Measurements from ENCODE around the gene CBX4. TPM values are rescaled to one million over a fixed set of nuclear protein-coding genes. Genes with fewer than 3 reads are reported as not detected.

Gene CBX4
- total and polyA plus RNA-seq, 9 donors: 6.6 to 14.5 (median 9.6) TPM

- DNase-seq: no peak
- WGBS (ENCODE audit: insufficient coverage): 81% methylated on average over 4 of the region's 9 CpGs
- no peaks in the 10 kb centered on the region for H3K4me1 ChIP-seq (ENCODE audit: control insufficient read depth, insufficient read depth, low read length)
- H3K9me3 ChIP-seq (replicated peaks; ENCODE audit: control insufficient read depth, low read depth, low read length): no peaks in the 10 kb centered on the region
- H3K27ac ChIP-seq (ENCODE audit: low read length): no peak overlapping the region
- no peaks in the 10 kb centered on the region for H3K36me3 ChIP-seq (ENCODE audit: control insufficient read depth, insufficient read depth, low read length)
- H3K4me3 ChIP-seq (ENCODE audit: low read length): no peak overlapping the region
- H3K27me3 ChIP-seq (ENCODE audit: control insufficient read depth, insufficient read depth, low read length): peaks cover 8% of the 10 kb centered on the region
These were observed 34.3 kb upstream of the CBX4 start for GRCh38 chr17:79873583-79873982.

DNA sequence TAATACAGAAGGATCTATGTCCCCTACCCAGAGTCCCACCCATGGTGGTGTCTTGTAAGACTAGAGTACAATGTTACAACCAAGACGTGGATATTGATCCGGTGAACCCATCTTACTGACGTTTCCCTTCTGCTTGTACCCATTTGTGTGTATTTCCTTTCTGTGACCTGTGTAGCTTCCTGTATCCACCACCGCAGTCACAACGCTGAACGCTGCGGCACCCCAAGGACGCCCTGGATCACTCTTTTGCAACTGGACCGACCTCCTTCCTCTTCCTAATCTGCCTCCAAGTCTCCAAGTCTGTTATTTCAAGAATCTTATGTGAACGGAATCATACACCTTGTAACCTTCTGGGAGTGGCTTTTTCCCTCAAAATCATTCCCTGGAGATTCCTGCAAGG, 33.5 kb upstream of the CBX4 start:
- H3K9me3 ChIP-seq (replicated peaks; ENCODE audit: control insufficient read depth, low read depth, low read length): no peaks in the 10 kb centered on the region
- H3K4me1 ChIP-seq (ENCODE audit: control insufficient read depth, insufficient read depth, low read length): no peaks in the 10 kb centered on the region
- 75% methylated on average over 10 of the region's 10 CpGs for WGBS (ENCODE audit: insufficient coverage)
- DNase-seq: no peak
- H3K27ac ChIP-seq (ENCODE audit: low read length): no peak overlapping the region
- no peak overlapping the region for H3K4me3 ChIP-seq (ENCODE audit: low read length)
- peaks cover 8% of the 10 kb centered on the region for H3K27me3 ChIP-seq (ENCODE audit: control insufficient read depth, insufficient read depth, low read length)
- no peaks in the 10 kb centered on the region for H3K36me3 ChIP-seq (ENCODE audit: control insufficient read depth, insufficient read depth, low read length)

DNA sequence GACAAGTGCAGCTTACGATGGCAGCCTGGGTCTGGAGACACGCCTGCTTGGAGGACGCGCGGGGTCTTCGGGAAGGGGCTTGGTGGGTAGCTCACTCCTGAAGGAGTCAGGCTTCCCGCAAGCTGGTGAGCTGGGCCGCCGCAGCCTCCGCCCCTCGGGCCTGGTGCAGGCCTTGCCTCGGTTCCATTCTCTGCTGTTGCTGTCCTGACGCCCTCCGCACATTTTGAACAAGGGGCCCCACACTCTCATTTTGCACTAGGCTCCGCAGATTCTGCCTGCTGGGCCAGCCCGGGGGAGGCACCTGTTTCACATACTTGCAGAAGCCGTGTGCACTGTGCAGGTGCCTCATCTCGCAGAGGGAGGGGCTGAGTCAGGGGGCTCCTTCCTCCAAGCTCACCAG, 31.9 kb upstream of the CBX4 start:
- Histone ChIP-seq H3K27ac (ENCODE audit: low read length) (no peak overlapping the region), H3K9me3 (replicated peaks; ENCODE audit: control insufficient read depth, low read depth, low read length) (no peaks in the 10 kb centered on the region), H3K4me1 (ENCODE audit: control insufficient read depth, insufficient read depth, low read length) (no peaks in the 10 kb centered on the region), H3K36me3 (ENCODE audit: control insufficient read depth, insufficient read depth, low read length) (no peaks in the 10 kb centered on the region), H3K27me3 (ENCODE audit: control insufficient read depth, insufficient read depth, low read length) (peaks cover 8% of the 10 kb centered on the region), H3K4me3 (ENCODE audit: low read length) (no peak overlapping the region)
- no peak for DNase-seq
- 88% methylated on average over 14 of the region's 18 CpGs for WGBS (ENCODE audit: insufficient coverage)

GRCh38 chr17:79870540-79870939, 31.3 kb upstream of the CBX4 start:
- Histone ChIP-seq H3K27me3 (ENCODE audit: control insufficient read depth, insufficient read depth, low read length) (peaks cover 12% of the 10 kb centered on the region), H3K9me3 (replicated peaks; ENCODE audit: control insufficient read depth, low read depth, low read length) (no peaks in the 10 kb centered on the region), H3K4me1 (ENCODE audit: control insufficient read depth, insufficient read depth, low read length) (peaks cover 4% of the 10 kb centered on the region), H3K27ac (ENCODE audit: low read length) (no peak overlapping the region), H3K36me3 (ENCODE audit: control insufficient read depth, insufficient read depth, low read length) (no peaks in the 10 kb centered on the region), H3K4me3 (ENCODE audit: low read length) (no peak overlapping the region)
- WGBS (ENCODE audit: insufficient coverage): 42% methylated on average over 14 of the region's 15 CpGs
- no peak for DNase-seq

- Histone ChIP-seq H3K9me3 (replicated peaks; ENCODE audit: control insufficient read depth, low read depth, low read length) (no peaks in the 10 kb centered on the region), H3K4me3 (ENCODE audit: low read length) (no peak overlapping the region), H3K27ac (ENCODE audit: low read length) (no peak overlapping the region), H3K27me3 (ENCODE audit: control insufficient read depth, insufficient read depth, low read length) (peaks cover 25% of the 10 kb centered on the region), H3K4me1 (ENCODE audit: control insufficient read depth, insufficient read depth, low read length) (peaks cover 12% of the 10 kb centered on the region), H3K36me3 (ENCODE audit: control insufficient read depth, insufficient read depth, low read length) (no peaks in the 10 kb centered on the region)
- DNase-seq: no peak
- 71% methylated on average over 4 of the region's 11 CpGs for WGBS (ENCODE audit: insufficient coverage)
These were observed 27.7 kb upstream of the CBX4 start for GRCh38 chr17:79866791-79867518.

GRCh38 chr17:79865351-79866210, 26.3 kb upstream of the CBX4 start:
- Histone ChIP-seq H3K36me3 (ENCODE audit: control insufficient read depth, insufficient read depth, low read length) (no peaks in the 10 kb centered on the region), H3K27me3 (ENCODE audit: control insufficient read depth, insufficient read depth, low read length) (peaks cover 26% of the 10 kb centered on the region), H3K27ac (ENCODE audit: low read length) (no peak overlapping the region), H3K9me3 (replicated peaks; ENCODE audit: control insufficient read depth, low read depth, low read length) (no peaks in the 10 kb centered on the region), H3K4me3 (ENCODE audit: low read length) (no peak overlapping the region), H3K4me1 (ENCODE audit: control insufficient read depth, insufficient read depth, low read length) (peaks cover 12% of the 10 kb centered on the region)
- peak; percentile 31 for DNase-seq
- 38% methylated on average over 11 of the region's 18 CpGs for WGBS (ENCODE audit: insufficient coverage)

GRCh38 chr17:79864617-79865250, 25.5 kb upstream of the CBX4 start:
- DNase-seq: no peak
- H3K36me3 ChIP-seq (ENCODE audit: control insufficient read depth, insufficient read depth, low read length): no peaks in the 10 kb centered on the region
- WGBS (ENCODE audit: insufficient coverage): 81% methylated on average over 8 of the region's 20 CpGs
- peaks cover 25% of the 10 kb centered on the region for H3K27me3 ChIP-seq (ENCODE audit: control insufficient read depth, insufficient read depth, low read length)
- no peaks in the 10 kb centered on the region for H3K9me3 ChIP-seq (replicated peaks; ENCODE audit: control insufficient read depth, low read depth, low read length)
- peaks cover 12% of the 10 kb centered on the region for H3K4me1 ChIP-seq (ENCODE audit: control insufficient read depth, insufficient read depth, low read length)
- H3K27ac ChIP-seq (ENCODE audit: low read length): no peak overlapping the region
- H3K4me3 ChIP-seq (ENCODE audit: low read length): no peak overlapping the region

- DNase-seq: no peak
- Histone ChIP-seq H3K4me3 (ENCODE audit: low read length) (no peak overlapping the region), H3K4me1 (ENCODE audit: control insufficient read depth, insufficient read depth, low read length) (peaks cover 12% of the 10 kb centered on the region), H3K9me3 (replicated peaks; ENCODE audit: control insufficient read depth, low read depth, low read length) (no peaks in the 10 kb centered on the region), H3K36me3 (ENCODE audit: control insufficient read depth, insufficient read depth, low read length) (no peaks in the 10 kb centered on the region), H3K27ac (ENCODE audit: low read length) (no peak overlapping the region), H3K27me3 (ENCODE audit: control insufficient read depth, insufficient read depth, low read length) (peaks cover 25% of the 10 kb centered on the region)
- WGBS (ENCODE audit: insufficient coverage): 65% methylated on average over 2 of the region's 9 CpGs
These were observed 24.9 kb upstream of the CBX4 start for GRCh38 chr17:79864147-79864546.

- Histone ChIP-seq H3K9me3 (replicated peaks; ENCODE audit: control insufficient read depth, low read depth, low read length) (no peaks in the 10 kb centered on the region), H3K27me3 (ENCODE audit: control insufficient read depth, insufficient read depth, low read length) (peaks cover 25% of the 10 kb centered on the region), H3K4me3 (ENCODE audit: low read length) (no peak overlapping the region), H3K4me1 (ENCODE audit: control insufficient read depth, insufficient read depth, low read length) (peaks cover 12% of the 10 kb centered on the region), H3K36me3 (ENCODE audit: control insufficient read depth, insufficient read depth, low read length) (no peaks in the 10 kb centered on the region), H3K27ac (ENCODE audit: low read length) (no peak overlapping the region)
- 56% methylated on average over 9 of the region's 13 CpGs for WGBS (ENCODE audit: insufficient coverage)
- no peak for DNase-seq
These were observed 23.7 kb upstream of the CBX4 start for GRCh38 chr17:79862771-79863440.

DNA sequence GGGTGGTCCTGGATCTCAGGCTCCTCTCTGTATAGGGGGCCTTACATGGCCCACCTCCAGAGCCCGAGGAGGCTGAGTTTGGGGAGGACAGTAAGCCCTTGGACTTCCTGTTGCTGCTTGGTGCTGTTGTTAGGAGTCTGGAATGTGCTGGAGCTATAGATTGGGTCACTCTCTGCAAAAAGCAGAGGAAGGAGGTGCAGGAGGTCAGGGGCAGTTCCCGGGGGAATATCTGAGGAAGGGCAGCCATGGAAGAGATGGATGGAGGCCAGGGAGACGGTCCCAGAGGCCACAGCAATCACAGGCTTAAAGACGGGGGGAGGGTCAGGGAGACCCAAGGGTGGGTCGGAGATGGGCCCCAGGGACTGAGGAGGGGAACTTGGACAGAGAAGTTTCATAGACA, 23.0 kb upstream of the CBX4 start:
- no peak for DNase-seq
- Histone ChIP-seq H3K36me3 (ENCODE audit: control insufficient read depth, insufficient read depth, low read length) (no peaks in the 10 kb centered on the region), H3K27me3 (ENCODE audit: control insufficient read depth, insufficient read depth, low read length) (peaks cover 25% of the 10 kb centered on the region), H3K27ac (ENCODE audit: low read length) (no peak overlapping the region), H3K4me1 (ENCODE audit: control insufficient read depth, insufficient read depth, low read length) (peaks cover 12% of the 10 kb centered on the region), H3K9me3 (replicated peaks; ENCODE audit: control insufficient read depth, low read depth, low read length) (no peaks in the 10 kb centered on the region), H3K4me3 (ENCODE audit: low read length) (no peak overlapping the region)
- WGBS (ENCODE audit: insufficient coverage): 35% methylated on average over 4 of the region's 5 CpGs

All from muscle of leg (tissue), 11 donors.